H9 (cell line): ENCODE results near the gene SLC4A5. TPM values are rescaled to one million over a fixed set of nuclear protein-coding genes. Genes with fewer than 3 reads are reported as not detected.

ENCODE experiments used
- DNase-seq: peaks from one replicate; pipeline ENCODE4 v3.0.0-alpha.2; 2017
- H2AFZ ChIP-seq: one replicate; pipeline ENCODE4 v1.6.1; 2013; ENCODE audit warnings: mild to moderate bottlenecking, low read length, control low read depth, moderate library complexity
- H2AK5ac ChIP-seq: 2 replicates; pipeline ENCODE4 v1.6.1; 2013; ENCODE audit warnings: low read length, control low read depth, mixed read lengths; ENCODE audit not compliant: insufficient read length
- H2BK120ac ChIP-seq: one replicate; pipeline ENCODE4 v1.6.1; 2013; ENCODE audit warnings: low read depth, mild to moderate bottlenecking, low read length, control low read depth, inconsistent platforms; ENCODE audit not compliant: poor library complexity, severe bottlenecking
- H2BK12ac ChIP-seq: 2 replicates; pipeline ENCODE4 v1.6.1; 2013; ENCODE audit warnings: low read length, control low read depth, mixed read lengths, low read depth; ENCODE audit not compliant: insufficient read length
- H2BK15ac ChIP-seq: 2 replicates; pipeline ENCODE4 v1.6.1; 2013; ENCODE audit warnings: low read depth, low read length, control low read depth
- H2BK20ac ChIP-seq: one replicate; pipeline ENCODE4 v1.6.1; 2013; ENCODE audit warnings: low read depth, mild to moderate bottlenecking, low read length, control low read depth, inconsistent platforms; ENCODE audit not compliant: poor library complexity, severe bottlenecking
- H2BK5ac ChIP-seq: 2 replicates; pipeline ENCODE4 v1.6.1; 2013; ENCODE audit warnings: low read length, control low read depth, mixed read lengths; ENCODE audit not compliant: insufficient read length
- H3K14ac ChIP-seq: 2 replicates; pipeline ENCODE4 v1.6.1; 2013; ENCODE audit warnings: low read length, control low read depth; ENCODE audit not compliant: insufficient read depth
- H3K18ac ChIP-seq: 2 replicates; pipeline ENCODE4 v1.6.1; 2013; ENCODE audit warnings: low read depth, mild to moderate bottlenecking, mixed read lengths, low read length, control low read depth; ENCODE audit not compliant: insufficient read length
- H3K23ac ChIP-seq: 2 replicates; pipeline ENCODE4 v1.6.1; 2013; ENCODE audit warnings: low read length, control low read depth, mixed read lengths, low read depth; ENCODE audit not compliant: insufficient read length
- H3K23me2 ChIP-seq: 2 replicates; pipeline ENCODE4 v1.6.1; 2013; ENCODE audit warnings: low read depth, mild to moderate bottlenecking, mixed read lengths, low read length, control low read depth; ENCODE audit not compliant: insufficient read length, poor library complexity, severe bottlenecking
- H3K27ac ChIP-seq: 2 replicates; pipeline ENCODE4 v1.5.1; 2013; ENCODE audit warnings: low read length, control low read depth, mixed read lengths, low read depth; ENCODE audit not compliant: insufficient read length
- H3K27me3 ChIP-seq: 2 replicates; pipeline ENCODE4 v1.6.1; 2013; ENCODE audit warnings: low read length, control low read depth, inconsistent platforms; ENCODE audit not compliant: insufficient read depth
- H3K4ac ChIP-seq: 2 replicates; pipeline ENCODE4 v1.6.1; 2013; ENCODE audit warnings: low read depth, mild to moderate bottlenecking, control low read depth, inconsistent platforms, low read length, moderate library complexity
- H3K4me1 ChIP-seq: 2 replicates; pipeline ENCODE4 v1.6.1; 2013; ENCODE audit warnings: low read length, control low read depth, inconsistent platforms; ENCODE audit not compliant: insufficient read depth
- H3K4me2 ChIP-seq: 2 replicates; pipeline ENCODE4 v1.6.1; 2013; ENCODE audit warnings: low read length, control low read depth, mixed read lengths; ENCODE audit not compliant: insufficient read length, insufficient read depth
- H3K56ac ChIP-seq: 2 replicates; pipeline ENCODE4 v1.6.1; 2013; ENCODE audit warnings: low read depth, mild to moderate bottlenecking, mixed read lengths, low read length, control low read depth; ENCODE audit not compliant: insufficient read length
- H3K79me1 ChIP-seq: 2 replicates; pipeline ENCODE4 v1.6.1; 2013; ENCODE audit warnings: low read depth, mild to moderate bottlenecking, moderate library complexity, low read length, control low read depth, inconsistent platforms; ENCODE audit not compliant: insufficient read depth, poor library complexity, severe bottlenecking
- H3K79me2 ChIP-seq: 2 replicates; pipeline ENCODE4 v1.6.1; 2013; ENCODE audit warnings: low read length, control low read depth, inconsistent platforms; ENCODE audit not compliant: insufficient read depth
- H3K9ac ChIP-seq: 2 replicates; pipeline ENCODE4 v1.6.1; 2013; ENCODE audit warnings: low read length, control low read depth, mixed read lengths; ENCODE audit not compliant: insufficient read length; ENCODE audit errors: extremely low read depth
- H3K9me3 ChIP-seq: one replicate; pipeline ENCODE4 v1.6.1; 2013; ENCODE audit warnings: low read depth, low read length, inconsistent platforms; ENCODE audit not compliant: control insufficient read depth
- H3T11ph ChIP-seq: one replicate; pipeline ENCODE4 v1.6.1; 2013; ENCODE audit warnings: mild to moderate bottlenecking, low read length, control low read depth, inconsistent platforms
- H4K20me1 ChIP-seq: one replicate; pipeline ENCODE4 v1.6.1; 2013; ENCODE audit not compliant: control insufficient read depth, insufficient read length, insufficient read depth
- H4K5ac ChIP-seq: 2 replicates; pipeline ENCODE4 v1.6.1; 2013; ENCODE audit warnings: low read depth, mild to moderate bottlenecking, mixed read lengths, low read length, control low read depth; ENCODE audit not compliant: insufficient read length
- H4K8ac ChIP-seq: replicated peaks from 2 replicates; pipeline ENCODE4 v1.6.1; 2013; ENCODE audit warnings: low read length, control low read depth, mixed read lengths, low read depth; ENCODE audit not compliant: insufficient read length
- H4K91ac ChIP-seq: 2 replicates; pipeline ENCODE4 v1.6.1; 2013; ENCODE audit warnings: low read depth, mild to moderate bottlenecking, moderate library complexity, mixed read lengths, low read length, control low read depth; ENCODE audit not compliant: insufficient read length
- H3K27ac Mint-ChIP-seq, 3 experiments: 2 replicates in 2 of 3; 3 replicates in 1 of 3; pipeline ENCODE4 v1.8.0; 2020 to 2021; ENCODE audit warnings: mixed read lengths in 3 of 3, mild to moderate bottlenecking in 1 of 3, moderate library complexity in 1 of 3
- H3K27me3 Mint-ChIP-seq: 2 replicates; pipeline ENCODE4 v1.8.0; 2021; ENCODE audit warnings: low read depth, mild to moderate bottlenecking, moderate library complexity, mixed read lengths
- H3K36me3 Mint-ChIP-seq, 3 experiments: 2 replicates in 2 of 3; 3 replicates in 1 of 3; pipeline ENCODE4 v1.8.0; 2020 to 2021; ENCODE audit warnings: low read depth in 3 of 3, mixed read lengths in 3 of 3; ENCODE audit not compliant: insufficient read depth in 1 of 3
- H3K4me1 Mint-ChIP-seq, 2 experiments: 2 replicates each; pipeline ENCODE4 v1.8.0; 2020; ENCODE audit warnings: mixed read lengths in 2 of 2
- H3K4me3 Mint-ChIP-seq, 2 experiments: 2 replicates in 1 of 2; 3 replicates in 1 of 2; pipeline ENCODE4 v1.8.0; 2020 to 2021; ENCODE audit warnings: mild to moderate bottlenecking in 2 of 2, mixed read lengths in 2 of 2, moderate library complexity in 1 of 2
- H3K9me3 Mint-ChIP-seq, 2 experiments: 2 replicates in 1 of 2; 3 replicates in 1 of 2; pipeline ENCODE4 v1.8.0; 2020; ENCODE audit warnings: mild to moderate bottlenecking in 2 of 2, mixed read lengths in 2 of 2, moderate library complexity in 1 of 2
- CTCF ChIP-seq: fragments of 200-600 bp; sonication (generic); conservative IDR thresholded peaks from 3 replicates; pipeline ENCODE4 v1.8.0; 2021; ENCODE audit warnings: antibody characterized with exemption, mild to moderate bottlenecking
- WGBS: extraction: QIAGEN DNeasy Blood & Tissue Kit; methylation state at CpG from one replicate; pipeline ENCODE4 v1.1.7; 2013; ENCODE audit warnings: missing lambda C conversion rate, low lambda C conversion rate, mixed read lengths; ENCODE audit not compliant: insufficient read length; ENCODE audit errors: extremely low coverage; 5-methylcytosine and 5-hydroxymethylcytosine counted together
- total RNA-seq: library from RNA; stranded (reverse); gene quantifications from 2 replicates; pipeline ENCODE4 v1.2.1, GENCODE V29; 2021

SLC4A5 gene
- total RNA-seq, 1 experiment from 2014 or later: 0.50 TPM

DNA sequence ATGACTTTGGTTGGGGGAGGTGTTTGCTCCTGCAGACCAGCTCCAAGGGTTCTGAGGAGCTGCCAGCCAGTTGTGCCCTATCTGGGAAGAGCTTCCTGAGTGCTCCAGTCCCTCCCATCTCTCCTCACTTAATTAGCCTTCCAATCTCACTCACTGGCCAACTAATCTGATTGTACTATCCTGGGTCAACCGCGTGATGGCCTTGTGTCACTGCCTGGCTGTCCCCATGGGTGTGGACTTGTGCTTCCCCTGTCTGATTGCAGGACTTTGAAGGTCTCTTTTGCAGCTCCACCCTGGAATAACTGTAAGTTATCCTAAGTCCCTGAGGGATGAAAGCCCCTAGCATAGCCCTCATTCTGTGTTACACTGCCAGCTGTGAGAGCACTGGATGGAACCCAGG lies 65.0 kb downstream of the SLC4A5 start:
- Histone ChIP-seq H2BK5ac (no peak overlapping the region), H3K14ac (no peak overlapping the region), H3K4me1 (no peaks in the 10 kb centered on the region), H3K23me2 (no peaks in the 10 kb centered on the region), H4K8ac (no peak overlapping the region), H3K27ac (no peak overlapping the region), H4K20me1 (no peaks in the 10 kb centered on the region), H3K79me1 (no peaks in the 10 kb centered on the region), H3K27me3 (no peaks in the 10 kb centered on the region), H2BK20ac (no peak overlapping the region), H4K5ac (no peak overlapping the region), H2AK5ac (no peak overlapping the region), H4K91ac (no peak overlapping the region), H3K23ac (no peak overlapping the region), H2BK12ac (no peak overlapping the region), H2BK120ac (no peak overlapping the region), H3K79me2 (no peaks in the 10 kb centered on the region), H3K4ac (no peak overlapping the region), H3K18ac (no peak overlapping the region), H3T11ph (no peak overlapping the region), H3K9ac (no peak overlapping the region), H3K4me2 (no peak overlapping the region), H2AFZ (no peak overlapping the region), H3K56ac (no peak overlapping the region), H3K9me3 (no peaks in the 10 kb centered on the region), H2BK15ac (no peak overlapping the region)
- Mint-ChIP-seq H3K4me1 (no peaks in the 10 kb centered on the region), H3K27me3 (peaks cover 34% of the 10 kb centered on the region), H3K9me3 (no peaks in the 10 kb centered on the region), H3K27ac (no peak overlapping the region), H3K36me3 (no peaks in the 10 kb centered on the region), H3K4me3 (no peak overlapping the region)
- no CpG with 5 or more reads among the region's 2 CpGs for WGBS
- no peak for DNase-seq
- no peak for TF ChIP-seq CTCF
